Measurements from ENCODE around the gene ALOX15B. TPM values are rescaled to one million over a fixed set of nuclear protein-coding genes. Genes with fewer than 3 reads are reported as not detected.

Gene ALOX15B, protein sequence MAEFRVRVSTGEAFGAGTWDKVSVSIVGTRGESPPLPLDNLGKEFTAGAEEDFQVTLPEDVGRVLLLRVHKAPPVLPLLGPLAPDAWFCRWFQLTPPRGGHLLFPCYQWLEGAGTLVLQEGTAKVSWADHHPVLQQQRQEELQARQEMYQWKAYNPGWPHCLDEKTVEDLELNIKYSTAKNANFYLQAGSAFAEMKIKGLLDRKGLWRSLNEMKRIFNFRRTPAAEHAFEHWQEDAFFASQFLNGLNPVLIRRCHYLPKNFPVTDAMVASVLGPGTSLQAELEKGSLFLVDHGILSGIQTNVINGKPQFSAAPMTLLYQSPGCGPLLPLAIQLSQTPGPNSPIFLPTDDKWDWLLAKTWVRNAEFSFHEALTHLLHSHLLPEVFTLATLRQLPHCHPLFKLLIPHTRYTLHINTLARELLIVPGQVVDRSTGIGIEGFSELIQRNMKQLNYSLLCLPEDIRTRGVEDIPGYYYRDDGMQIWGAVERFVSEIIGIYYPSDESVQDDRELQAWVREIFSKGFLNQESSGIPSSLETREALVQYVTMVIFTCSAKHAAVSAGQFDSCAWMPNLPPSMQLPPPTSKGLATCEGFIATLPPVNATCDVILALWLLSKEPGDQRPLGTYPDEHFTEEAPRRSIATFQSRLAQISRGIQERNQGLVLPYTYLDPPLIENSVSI
- polyA plus RNA-seq (ENCODE audit: insufficient read length in 4 of 4) = 1 to 10 TPM in 2 of 4 donors, under 1 TPM in 2; 0.84 to 1.8 (median 0.96) TPM

GRCh38 chr17:8038954-8039610, at the start of gene ALOX15B:
Gene ALOX15B, plus strand, starts transcription at chr17:8039059. Its CDS starts 97 bp downstream, at chr17:8039156.
- no peak for DNase-seq (ENCODE audit: low read depth in 4 of 4, low spot score in 2 of 4)

GRCh38 chr17:7989781-7990655, 48.8 kb upstream of the ALOX15B start:
- peak; percentile 59 to 70 (median 66) for DNase-seq (ENCODE audit: low read depth in 4 of 4, low spot score in 2 of 4)

DNA sequence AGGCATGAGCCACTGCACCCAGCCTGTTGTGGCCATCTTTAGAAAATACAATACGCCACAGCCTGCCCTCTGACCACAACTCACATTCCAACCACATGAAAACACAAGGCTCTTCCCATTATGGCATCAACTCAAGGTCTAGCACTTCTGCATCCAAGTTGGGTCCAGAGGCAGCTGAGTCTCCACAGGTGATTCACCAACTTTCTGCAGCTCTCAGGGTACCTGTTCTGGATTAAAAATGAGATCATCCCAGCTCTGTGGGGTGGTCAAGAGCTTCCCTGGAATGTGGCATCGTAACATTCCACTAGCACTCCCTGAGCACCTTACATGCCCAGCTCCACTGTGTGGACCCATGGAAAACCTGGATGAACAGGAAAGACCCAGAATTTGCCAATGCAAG, 46.3 kb upstream of the ALOX15B start:
- no peak for DNase-seq (ENCODE audit: low read depth in 4 of 4, low spot score in 2 of 4)

- no peak for DNase-seq (ENCODE audit: low read depth in 4 of 4, low spot score in 2 of 4)
Measured at GRCh38 chr17:7992924-7993323, 45.9 kb upstream of the ALOX15B start.

- no peak for DNase-seq (ENCODE audit: low read depth in 4 of 4, low spot score in 2 of 4)
Measured at GRCh38 chr17:7993972-7994589, 44.8 kb upstream of the ALOX15B start.

- no peak for DNase-seq (ENCODE audit: low read depth in 4 of 4, low spot score in 2 of 4)
Measured at GRCh38 chr17:7995724-7996123, 43.1 kb upstream of the ALOX15B start.

- DNase-seq (ENCODE audit: low read depth in 4 of 4, low spot score in 2 of 4) = no peak
Measured at GRCh38 chr17:7997186-7997585, 41.7 kb upstream of the ALOX15B start.

GRCh38 chr17:8001976-8002720, 36.7 kb upstream of the ALOX15B start, which contains the start of gene GUCY2D:
Gene GUCY2D, plus strand, starts transcription at chr17:8002615. Its CDS starts 433 bp downstream, at chr17:8003048.
- no peak for DNase-seq (ENCODE audit: low read depth in 4 of 4, low spot score in 2 of 4)

DNA sequence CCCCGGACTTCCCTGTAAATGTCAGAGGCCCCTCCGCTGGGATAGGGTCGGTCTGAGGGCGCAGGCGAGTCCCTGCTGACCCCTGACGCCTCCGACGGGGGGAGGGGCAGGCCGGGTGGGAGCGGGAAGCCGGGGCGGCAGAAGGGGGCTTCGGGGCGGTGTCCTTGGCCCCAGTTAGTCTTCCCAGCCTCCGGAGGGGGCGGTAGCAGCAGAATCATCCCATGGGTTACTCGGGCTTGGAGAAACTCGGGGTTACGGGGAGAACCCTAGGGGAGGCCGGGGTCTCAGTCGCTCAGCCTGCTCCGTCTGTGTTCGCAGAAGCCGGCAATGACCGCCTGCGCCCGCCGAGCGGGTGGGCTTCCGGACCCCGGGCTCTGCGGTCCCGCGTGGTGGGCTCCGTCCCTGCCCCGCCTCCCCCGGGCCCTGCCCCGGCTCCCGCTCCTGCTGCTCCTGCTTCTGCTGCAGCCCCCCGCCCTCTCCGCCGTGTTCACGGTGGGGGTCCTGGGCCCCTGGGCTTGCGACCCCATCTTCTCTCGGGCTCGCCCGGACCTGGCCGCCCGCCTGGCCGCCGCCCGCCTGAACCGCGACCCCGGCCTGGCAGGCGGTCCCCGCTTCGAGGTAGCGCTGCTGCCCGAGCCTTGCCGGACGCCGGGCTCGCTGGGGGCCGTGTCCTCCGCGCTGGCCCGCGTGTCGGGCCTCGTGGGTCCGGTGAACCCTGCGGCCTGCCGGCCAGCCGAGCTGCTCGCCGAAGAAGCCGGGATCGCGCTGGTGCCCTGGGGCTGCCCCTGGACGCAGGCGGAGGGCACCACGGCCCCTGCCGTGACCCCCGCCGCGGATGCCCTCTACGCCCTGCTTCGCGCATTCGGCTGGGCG, 35.9 kb upstream of the ALOX15B start:
- DNase-seq (ENCODE audit: low read depth in 4 of 4, low spot score in 2 of 4) = no peak

DNA sequence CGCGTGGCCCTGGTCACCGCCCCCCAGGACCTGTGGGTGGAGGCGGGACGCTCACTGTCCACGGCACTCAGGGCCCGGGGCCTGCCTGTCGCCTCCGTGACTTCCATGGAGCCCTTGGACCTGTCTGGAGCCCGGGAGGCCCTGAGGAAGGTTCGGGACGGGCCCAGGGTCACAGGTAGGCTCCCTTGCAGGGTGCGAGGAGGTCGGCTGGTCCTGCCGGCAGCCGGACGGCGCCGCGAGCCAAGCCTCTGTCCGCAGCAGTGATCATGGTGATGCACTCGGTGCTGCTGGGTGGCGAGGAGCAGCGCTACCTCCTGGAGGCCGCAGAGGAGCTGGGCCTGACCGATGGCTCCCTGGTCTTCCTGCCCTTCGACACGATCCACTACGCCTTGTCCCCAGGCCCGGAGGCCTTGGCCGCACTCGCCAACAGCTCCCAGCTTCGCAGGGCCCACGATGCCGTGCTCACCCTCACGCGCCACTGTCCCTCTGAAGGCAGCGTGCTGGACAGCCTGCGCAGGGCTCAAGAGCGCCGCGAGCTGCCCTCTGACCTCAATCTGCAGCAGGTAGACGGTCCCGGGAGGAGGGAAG, 35.2 kb upstream of the ALOX15B start:
- no peak for DNase-seq (ENCODE audit: low read depth in 4 of 4, low spot score in 2 of 4)

DNA sequence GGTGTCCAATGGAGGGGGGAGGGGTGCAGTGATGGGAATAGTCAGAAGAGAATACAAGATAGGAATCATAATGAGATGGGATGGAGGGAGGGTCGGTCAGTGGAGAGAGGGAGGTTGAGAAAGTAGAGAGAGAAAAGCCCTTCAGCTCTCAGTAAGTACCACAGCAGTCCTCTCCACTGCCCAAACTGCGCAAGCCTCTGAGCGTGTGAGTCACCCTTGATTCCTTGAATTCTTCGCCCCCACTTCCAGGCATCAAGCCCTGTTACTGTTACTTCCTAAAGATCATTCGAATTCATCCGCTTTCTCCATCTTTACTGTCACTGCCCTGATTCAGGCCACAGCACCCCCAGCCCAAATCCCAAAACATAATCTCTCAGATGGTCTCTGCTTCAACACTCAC, 34.0 kb upstream of the ALOX15B start:
- no peak for DNase-seq (ENCODE audit: low read depth in 4 of 4, low spot score in 2 of 4)

DNA sequence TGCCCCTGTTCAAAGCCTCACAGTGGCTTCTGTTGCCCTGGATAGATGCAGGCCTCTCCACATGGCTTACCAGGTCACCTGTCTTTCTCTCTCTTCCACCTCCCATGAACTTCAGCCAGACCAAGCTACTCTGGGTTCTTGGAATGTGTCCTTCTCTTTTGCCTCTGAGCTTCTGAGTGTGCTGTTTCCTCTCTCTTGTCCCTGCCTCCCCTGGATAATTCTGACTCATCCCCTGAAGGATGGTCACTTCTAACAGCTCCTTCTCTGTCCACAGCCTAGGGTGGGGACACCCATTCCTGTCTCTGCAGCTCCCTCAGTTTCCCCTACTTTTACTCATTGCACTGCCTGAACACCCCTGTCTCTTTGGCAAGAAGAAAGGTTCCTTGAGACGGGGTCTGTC, 33.5 kb upstream of the ALOX15B start:
- DNase-seq (ENCODE audit: low read depth in 4 of 4, low spot score in 2 of 4) = no peak

DNA sequence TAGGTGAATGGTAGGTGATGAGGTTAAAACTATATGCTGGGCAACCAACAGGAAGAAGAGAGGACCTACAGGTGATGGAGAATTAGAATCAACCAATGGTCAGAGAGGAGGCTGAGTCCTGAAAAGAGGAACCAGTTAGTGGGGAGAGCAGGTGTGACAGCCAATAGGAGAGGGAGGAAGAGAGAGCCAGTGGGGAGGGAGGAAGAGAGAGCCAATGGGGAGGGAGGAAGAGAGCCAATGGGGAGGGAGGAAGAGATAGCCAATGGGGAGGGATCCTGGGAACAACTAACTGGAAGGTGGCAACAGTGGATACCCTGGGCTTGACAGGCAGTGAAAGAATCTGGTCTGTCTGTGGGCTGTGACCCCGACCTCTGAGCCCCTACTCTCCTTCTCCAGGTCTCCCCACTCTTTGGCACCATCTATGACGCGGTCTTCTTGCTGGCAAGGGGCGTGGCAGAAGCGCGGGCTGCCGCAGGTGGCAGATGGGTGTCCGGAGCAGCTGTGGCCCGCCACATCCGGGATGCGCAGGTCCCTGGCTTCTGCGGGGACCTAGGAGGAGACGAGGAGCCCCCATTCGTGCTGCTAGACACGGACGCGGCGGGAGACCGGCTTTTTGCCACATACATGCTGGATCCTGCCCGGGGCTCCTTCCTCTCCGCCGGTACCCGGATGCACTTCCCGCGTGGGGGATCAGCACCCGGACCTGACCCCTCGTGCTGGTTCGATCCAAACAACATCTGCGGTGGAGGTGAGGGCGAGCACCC, 32.7 kb upstream of the ALOX15B start:
- DNase-seq (ENCODE audit: low read depth in 4 of 4, low spot score in 2 of 4) = no peak

DNA sequence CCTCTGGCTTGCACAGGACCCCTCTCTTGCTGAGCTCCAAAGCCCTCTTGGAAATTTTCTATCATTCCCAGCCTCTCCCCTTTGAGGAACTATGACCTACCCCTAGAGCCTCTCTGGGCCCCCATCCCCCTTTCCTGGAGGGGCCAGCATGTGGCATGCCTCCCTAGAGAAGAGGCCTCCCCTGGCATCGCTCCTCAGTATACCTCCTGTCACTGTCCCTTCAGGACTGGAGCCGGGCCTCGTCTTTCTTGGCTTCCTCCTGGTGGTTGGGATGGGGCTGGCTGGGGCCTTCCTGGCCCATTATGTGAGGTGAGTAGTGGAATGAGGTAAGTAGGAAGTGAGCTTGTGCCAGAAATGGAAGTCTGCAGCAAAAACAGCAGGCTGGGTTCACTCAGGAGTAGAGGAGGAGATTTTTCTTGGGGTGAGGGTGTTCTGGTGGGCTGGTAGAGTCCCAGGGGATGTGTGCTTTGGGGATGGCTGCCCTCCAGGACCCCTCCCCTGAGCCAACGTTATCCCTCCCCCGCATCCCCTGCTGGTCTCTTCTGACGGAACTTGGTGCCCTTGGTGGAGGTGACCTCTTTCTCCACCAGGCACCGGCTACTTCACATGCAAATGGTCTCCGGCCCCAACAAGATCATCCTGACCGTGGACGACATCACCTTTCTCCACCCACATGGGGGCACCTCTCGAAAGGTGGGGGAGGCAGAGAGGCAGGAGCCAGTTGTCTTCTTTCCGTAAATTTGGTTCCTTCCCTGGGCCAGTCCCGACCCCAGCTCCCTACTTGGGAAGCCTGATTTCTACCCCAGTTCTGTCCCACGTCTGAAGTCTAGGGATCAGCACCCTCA, 31.8 kb upstream of the ALOX15B start:
- no peak for DNase-seq (ENCODE audit: low read depth in 4 of 4, low spot score in 2 of 4)

- no peak for DNase-seq (ENCODE audit: low read depth in 4 of 4, low spot score in 2 of 4)
Measured at GRCh38 chr17:8007836-8008235, 31.0 kb upstream of the ALOX15B start.

DNA sequence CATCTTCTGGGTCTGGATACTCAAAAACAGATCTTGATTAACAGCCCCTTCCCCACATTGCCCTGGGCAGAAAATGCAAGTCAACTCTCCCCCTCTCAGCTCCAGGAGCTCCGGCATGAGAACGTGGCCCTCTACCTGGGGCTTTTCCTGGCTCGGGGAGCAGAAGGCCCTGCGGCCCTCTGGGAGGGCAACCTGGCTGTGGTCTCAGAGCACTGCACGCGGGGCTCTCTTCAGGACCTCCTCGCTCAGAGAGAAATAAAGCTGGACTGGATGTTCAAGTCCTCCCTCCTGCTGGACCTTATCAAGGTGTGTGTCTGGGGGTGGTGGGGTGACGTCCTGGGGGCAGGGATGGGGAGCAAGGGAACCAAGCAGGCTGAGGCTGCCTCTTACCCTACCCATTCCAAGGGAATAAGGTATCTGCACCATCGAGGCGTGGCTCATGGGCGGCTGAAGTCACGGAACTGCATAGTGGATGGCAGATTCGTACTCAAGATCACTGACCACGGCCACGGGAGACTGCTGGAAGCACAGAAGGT, 26.7 kb upstream of the ALOX15B start:
- no peak for DNase-seq (ENCODE audit: low read depth in 4 of 4, low spot score in 2 of 4)

All from left renal cortex interstitium (tissue), 4 donors.